Activated T-helper 2 cell treated with anti-CD3 and anti-CD28 coated beads, Interferon-gamma antibody, Interleukin-2, Interleukin-4, amounts not matched to agents 10 μg/mL and 5 μg/mL and 100 μg/mL, durations not matched to agents 14 hours and 24 hours and 36 hours (primary cell): Measurements from ENCODE around the gene TBC1D22A. TPM values are rescaled to one million over a fixed set of nuclear protein-coding genes. Genes with fewer than 3 reads are reported as not detected.

Source experiments
- DNase-seq: peaks from one replicate; pipeline ENCODE4 v3.0.0; 2021; ENCODE audit warnings: low spot score
- H3K27ac Mint-ChIP-seq: one replicate; pipeline ENCODE4 v1.8.0; 2021; ENCODE audit warnings: mixed read lengths
- H3K27me3 Mint-ChIP-seq: one replicate; pipeline ENCODE4 v1.8.0; 2021; ENCODE audit warnings: low read depth, mixed read lengths
- H3K36me3 Mint-ChIP-seq: one replicate; pipeline ENCODE4 v1.8.0; 2021; ENCODE audit warnings: low read depth, mixed read lengths
- H3K4me1 Mint-ChIP-seq: one replicate; pipeline ENCODE4 v1.8.0; 2021; ENCODE audit warnings: low read depth, mixed read lengths
- H3K4me3 Mint-ChIP-seq: one replicate; pipeline ENCODE4 v1.8.0; 2021; ENCODE audit warnings: low read depth, mild to moderate bottlenecking, moderate library complexity, mixed read lengths
- H3K9me3 Mint-ChIP-seq: one replicate; pipeline ENCODE4 v1.8.0; 2021; ENCODE audit warnings: mixed read lengths
- intact Hi-C: fragments of 100-400 bp; cut with micrococcal nuclease; formaldehyde crosslinking; loops from one replicate; pipeline ENCODE4 v1.15.1; 2023
- total RNA-seq: library from RNA; stranded (reverse); gene quantifications from 2 replicates; pipeline ENCODE4 v1.2.3, GENCODE V29; 2022

TBC1D22A gene
- total RNA-seq, 1 donor from 2014 or later, result 34.8 TPM

DNA sequence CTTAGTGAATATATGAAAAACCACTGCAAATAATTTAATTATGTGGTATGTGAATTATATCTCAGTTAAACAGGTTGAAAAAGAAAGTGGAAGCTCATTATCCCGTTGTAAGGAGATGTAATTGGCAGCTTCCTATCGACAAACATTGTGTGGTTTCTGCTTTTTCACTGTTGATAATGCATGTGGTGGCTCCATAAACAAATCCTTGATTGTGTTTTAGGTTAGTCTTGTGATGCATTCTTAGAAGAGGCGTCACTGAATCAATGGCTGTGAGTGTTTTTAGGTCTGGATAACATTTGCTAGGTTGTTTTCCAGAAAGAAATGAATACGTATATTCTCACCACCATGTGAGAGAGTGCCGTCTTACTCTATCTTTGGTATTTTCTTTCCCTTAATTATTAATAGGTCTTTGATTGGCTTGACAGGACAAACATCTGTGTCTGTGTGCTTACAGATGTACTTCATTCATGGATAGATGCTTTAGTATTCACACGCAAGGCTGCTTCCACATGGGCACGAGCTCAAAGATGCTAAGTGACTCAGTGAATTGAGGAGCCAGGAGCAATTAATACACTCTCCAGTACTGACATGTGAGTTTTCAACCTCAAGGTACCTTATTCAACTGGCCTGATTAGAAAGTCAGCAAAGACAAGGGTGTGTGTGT, 166.7 kb downstream of the TBC1D22A start:
- intact Hi-C loops, result no loop called here
- Mint-ChIP-seq H3K4me3 (no peak overlapping the region), H3K27me3 (no peaks in the 10 kb centered on the region), H3K9me3 (no peaks in the 10 kb centered on the region), H3K4me1 (peaks cover 1% of the 10 kb centered on the region), H3K36me3 (peaks cover 7% of the 10 kb centered on the region), H3K27ac (no peak overlapping the region)
- no peak for DNase-seq

GRCh38 chr22:46929710-46930204, 167.3 kb downstream of the TBC1D22A start:
- DNase-seq, result no peak
- peaks cover 13% of the 10 kb centered on the region for H3K36me3 Mint-ChIP-seq
- H3K27ac Mint-ChIP-seq, result no peak overlapping the region
- H3K4me3 Mint-ChIP-seq, result no peak overlapping the region
- peaks cover 7% of the 10 kb centered on the region for H3K4me1 Mint-ChIP-seq
- no peaks in the 10 kb centered on the region for H3K9me3 Mint-ChIP-seq
- intact Hi-C loops, result no loop called here
- no peaks in the 10 kb centered on the region for H3K27me3 Mint-ChIP-seq

GRCh38 chr22:46931414-46931813, 169.0 kb downstream of the TBC1D22A start:
- peaks cover 13% of the 10 kb centered on the region for H3K36me3 Mint-ChIP-seq
- no peak overlapping the region for H3K27ac Mint-ChIP-seq

DNA sequence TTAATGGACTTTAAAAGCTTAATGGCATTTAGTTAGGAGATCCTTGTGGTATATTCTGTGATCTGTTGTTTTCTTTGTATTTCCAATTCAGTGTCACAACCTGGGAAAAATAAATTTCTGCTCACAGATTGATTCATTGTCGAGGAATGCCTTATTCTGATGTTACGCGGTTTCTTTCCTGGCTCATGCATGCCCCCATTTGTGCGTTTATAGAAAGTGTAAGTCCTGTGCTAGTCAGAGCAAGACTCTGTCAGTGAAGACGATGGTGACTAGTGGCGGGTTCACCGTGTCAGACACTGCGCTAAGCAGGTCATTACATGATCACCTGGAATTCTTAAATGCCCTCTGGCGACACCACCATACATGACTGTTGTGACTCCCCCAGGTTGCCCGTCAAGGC, 169.4 kb downstream of the TBC1D22A start:
- no peaks in the 10 kb centered on the region for H3K9me3 Mint-ChIP-seq
- intact Hi-C loops, result no loop called here
- H3K27ac Mint-ChIP-seq, result no peak overlapping the region
- no peak overlapping the region for H3K4me3 Mint-ChIP-seq
- no peak for DNase-seq
- no peaks in the 10 kb centered on the region for H3K27me3 Mint-ChIP-seq
- H3K36me3 Mint-ChIP-seq, result peaks cover 13% of the 10 kb centered on the region
- H3K4me1 Mint-ChIP-seq, result peaks cover 15% of the 10 kb centered on the region

More at GRCh38 chr22:46931414-46931813, 169.0 kb downstream of the TBC1D22A start:
- no peak for DNase-seq
- intact Hi-C loops, result no loop called here
- Mint-ChIP-seq H3K9me3 (no peaks in the 10 kb centered on the region), H3K27me3 (no peaks in the 10 kb centered on the region), H3K4me3 (no peak overlapping the region), H3K4me1 (peaks cover 15% of the 10 kb centered on the region)

DNA sequence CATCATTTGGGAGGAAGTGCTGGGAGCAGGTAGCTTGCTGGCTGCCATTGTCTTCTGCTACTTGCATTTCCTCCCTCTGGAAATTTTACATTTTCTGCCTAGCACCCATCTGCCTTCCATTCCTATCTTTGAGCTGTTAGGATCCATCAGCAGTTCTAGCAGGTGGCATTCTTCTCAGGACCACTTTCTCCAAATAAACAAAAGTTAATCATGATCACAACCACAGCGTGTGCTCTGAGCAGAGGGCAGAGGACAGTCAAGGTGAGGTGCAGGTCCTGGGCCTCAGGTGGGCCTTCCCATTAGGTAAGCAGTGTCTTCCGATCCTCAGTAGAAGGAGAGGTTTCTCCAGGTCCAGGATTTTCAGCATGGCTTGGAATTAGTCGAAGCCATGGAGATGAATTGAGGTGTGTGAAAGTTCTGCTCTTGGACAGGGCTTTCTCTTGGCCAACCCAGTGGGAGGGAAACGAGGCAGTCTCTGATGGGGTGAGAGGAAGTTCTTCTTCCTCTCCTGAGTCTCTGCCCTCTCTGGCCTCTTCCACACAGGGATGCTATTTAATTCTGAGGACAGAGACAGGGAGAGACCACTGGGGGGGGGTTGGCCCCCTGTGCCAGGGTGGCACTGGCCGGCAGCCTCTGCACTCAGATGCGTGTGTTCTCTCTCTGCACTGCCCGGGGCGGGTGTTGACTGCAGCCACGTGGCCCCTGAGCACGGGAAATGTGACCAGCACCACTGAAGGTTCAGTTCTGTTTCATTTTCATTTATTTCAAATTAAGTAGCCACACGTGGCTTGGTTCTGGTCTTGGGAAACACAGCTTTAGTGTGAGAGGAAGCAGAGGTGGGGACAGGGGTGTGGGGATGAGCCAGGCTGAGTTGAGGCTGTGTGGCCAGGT, 170.8 kb downstream of the TBC1D22A start:
- peaks cover 15% of the 10 kb centered on the region for H3K4me1 Mint-ChIP-seq
- intact Hi-C loops, result no loop called here
- peaks cover 13% of the 10 kb centered on the region for H3K36me3 Mint-ChIP-seq
- H3K27me3 Mint-ChIP-seq, result no peaks in the 10 kb centered on the region
- DNase-seq, result no peak
- no peak overlapping the region for H3K4me3 Mint-ChIP-seq
- no peaks in the 10 kb centered on the region for H3K9me3 Mint-ChIP-seq
- H3K27ac Mint-ChIP-seq, result no peak overlapping the region

- no peaks in the 10 kb centered on the region for H3K9me3 Mint-ChIP-seq
- H3K4me3 Mint-ChIP-seq, result no peak overlapping the region
- peaks cover 15% of the 10 kb centered on the region for H3K4me1 Mint-ChIP-seq
- H3K27me3 Mint-ChIP-seq, result no peaks in the 10 kb centered on the region
- intact Hi-C loops, result no loop called here
- H3K36me3 Mint-ChIP-seq, result peaks cover 13% of the 10 kb centered on the region
- peak overlapping the region; percentile 26 for H3K27ac Mint-ChIP-seq
- no peak for DNase-seq
Measured at GRCh38 chr22:46934172-46934745, 171.8 kb downstream of the TBC1D22A start.

DNA sequence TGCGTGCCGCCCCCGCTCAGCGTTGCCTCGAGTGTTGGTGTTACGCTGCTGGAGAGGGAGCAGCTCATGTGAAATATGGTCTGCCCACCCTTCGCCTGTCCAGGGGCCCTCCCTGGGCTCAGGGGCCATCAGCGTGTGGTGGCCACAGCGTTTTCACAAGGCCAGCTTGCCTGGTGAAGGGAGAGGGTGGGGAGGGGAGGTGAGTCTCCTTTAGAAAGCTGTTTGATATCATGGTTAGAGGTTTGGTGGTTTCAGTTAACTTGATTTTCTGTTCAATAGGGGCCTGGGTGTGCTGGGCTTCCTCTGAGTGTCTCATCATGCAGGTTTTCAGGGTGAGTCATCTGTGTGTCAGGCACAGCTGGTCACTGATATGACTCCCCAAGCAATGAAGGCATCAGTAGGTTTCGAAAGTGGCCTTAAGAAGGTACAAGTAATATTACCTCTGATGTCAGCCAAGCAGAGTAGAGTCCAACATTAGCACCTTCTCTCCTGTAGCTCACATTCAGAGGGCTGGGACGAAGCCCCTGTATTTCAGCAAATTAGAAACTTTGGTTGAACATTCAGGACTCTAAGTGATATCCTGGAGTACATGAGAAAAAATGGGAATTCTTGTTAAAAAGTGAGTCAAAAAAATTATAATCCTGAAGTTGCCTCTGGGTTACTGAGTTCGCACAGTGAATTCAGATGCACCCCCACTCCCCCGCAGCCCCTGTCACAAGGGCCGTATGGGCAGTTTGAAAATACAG, 172.5 kb downstream of the TBC1D22A start:
- H3K4me3 Mint-ChIP-seq, result no peak overlapping the region
- peaks cover 13% of the 10 kb centered on the region for H3K36me3 Mint-ChIP-seq
- intact Hi-C loops, result no loop called here
- H3K4me1 Mint-ChIP-seq, result peaks cover 15% of the 10 kb centered on the region
- H3K27me3 Mint-ChIP-seq, result no peaks in the 10 kb centered on the region
- H3K27ac Mint-ChIP-seq, result peak overlapping the region; percentile 26
- DNase-seq, result no peak
- H3K9me3 Mint-ChIP-seq, result no peaks in the 10 kb centered on the region

GRCh38 chr22:46935506-46936377, 173.3 kb downstream of the TBC1D22A start:
- H3K9me3 Mint-ChIP-seq, result no peaks in the 10 kb centered on the region
- peaks cover 13% of the 10 kb centered on the region for H3K36me3 Mint-ChIP-seq
- no peaks in the 10 kb centered on the region for H3K27me3 Mint-ChIP-seq
- peaks cover 15% of the 10 kb centered on the region for H3K4me1 Mint-ChIP-seq
- no peak for DNase-seq
- no peak overlapping the region for H3K4me3 Mint-ChIP-seq
- intact Hi-C loops, result no loop called here
- H3K27ac Mint-ChIP-seq, result peak overlapping the region; percentile 10

DNA sequence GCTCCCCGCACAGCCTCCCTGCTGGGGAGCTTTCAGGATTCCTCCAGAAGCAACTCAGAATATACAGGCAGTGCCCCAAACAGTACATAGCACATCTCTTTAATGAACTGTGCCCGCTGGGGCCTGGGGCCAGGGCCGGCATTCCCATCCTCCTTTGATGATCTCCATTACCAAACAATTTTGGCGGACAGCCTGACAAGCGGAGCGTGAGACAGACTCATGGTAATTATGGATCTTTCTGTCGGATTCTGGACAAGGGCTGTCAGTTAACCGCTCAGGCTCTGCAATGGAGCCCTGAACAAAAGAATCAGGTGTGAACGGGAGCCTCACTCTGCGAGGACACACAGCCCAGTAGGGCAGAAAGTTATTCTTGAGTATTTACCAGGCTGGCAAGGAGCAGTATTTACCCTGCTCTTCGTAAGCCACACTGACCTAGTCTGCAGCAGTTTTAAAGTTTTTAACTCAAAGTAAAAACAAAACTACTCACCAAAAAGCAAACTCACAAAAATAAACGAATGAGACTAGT, 174.0 kb downstream of the TBC1D22A start:
- Mint-ChIP-seq H3K27me3 (no peaks in the 10 kb centered on the region), H3K4me3 (no peak overlapping the region), H3K27ac (no peak overlapping the region), H3K9me3 (no peaks in the 10 kb centered on the region), H3K36me3 (peaks cover 13% of the 10 kb centered on the region), H3K4me1 (peaks cover 15% of the 10 kb centered on the region)
- intact Hi-C loops, result no loop called here
- DNase-seq, result no peak

DNA sequence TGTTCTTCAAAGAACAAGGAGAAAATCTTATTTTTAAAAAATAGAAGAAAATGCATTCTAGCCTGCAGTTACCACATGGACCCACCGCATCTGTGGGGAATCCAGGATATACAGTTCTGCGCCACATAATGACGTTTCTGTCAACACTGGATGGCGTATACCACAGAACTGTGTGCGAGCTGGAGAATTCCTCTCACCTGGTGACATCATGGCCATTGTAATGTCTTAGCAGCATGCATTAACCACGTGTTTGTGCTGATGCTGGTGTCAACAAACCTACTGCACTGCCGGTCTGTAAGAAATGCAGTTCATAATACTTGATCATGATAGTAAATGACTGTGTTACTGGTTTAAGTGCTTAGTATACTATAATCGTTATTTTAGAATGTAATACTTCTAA, 174.7 kb downstream of the TBC1D22A start:
- no peak for DNase-seq
- intact Hi-C loops, result no loop called here
- H3K27me3 Mint-ChIP-seq, result no peaks in the 10 kb centered on the region
- H3K27ac Mint-ChIP-seq, result no peak overlapping the region
- peaks cover 7% of the 10 kb centered on the region for H3K36me3 Mint-ChIP-seq
- no peak overlapping the region for H3K4me3 Mint-ChIP-seq
- H3K9me3 Mint-ChIP-seq, result no peaks in the 10 kb centered on the region
- H3K4me1 Mint-ChIP-seq, result peaks cover 15% of the 10 kb centered on the region

DNA sequence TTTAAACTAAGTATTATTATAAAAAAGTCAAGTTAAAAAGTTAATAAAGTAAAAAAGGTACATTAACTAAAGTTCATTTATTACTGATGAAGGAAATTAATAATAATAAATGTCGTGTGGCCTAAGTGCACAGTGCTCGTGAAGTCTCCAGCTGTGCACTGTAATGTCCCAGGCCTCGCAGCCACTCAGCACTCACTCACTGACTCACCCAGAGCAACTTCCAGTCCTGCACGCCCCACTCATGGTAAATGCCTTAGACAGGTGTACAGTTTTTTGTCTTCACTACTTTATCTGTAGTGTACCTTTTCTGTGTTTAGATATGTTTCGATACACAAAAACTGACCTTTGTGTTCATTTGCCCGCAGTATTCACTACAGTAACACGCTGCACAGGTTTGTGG, 175.5 kb downstream of the TBC1D22A start:
- no peak overlapping the region for H3K4me3 Mint-ChIP-seq
- H3K4me1 Mint-ChIP-seq, result peaks cover 17% of the 10 kb centered on the region
- DNase-seq, result no peak
- peaks cover 10% of the 10 kb centered on the region for H3K36me3 Mint-ChIP-seq
- no peaks in the 10 kb centered on the region for H3K9me3 Mint-ChIP-seq
- intact Hi-C loops, result no loop called here
- H3K27me3 Mint-ChIP-seq, result no peaks in the 10 kb centered on the region
- H3K27ac Mint-ChIP-seq, result no peak overlapping the region
